Peyer's patch (tissue), 4 donors: ENCODE results near the gene WFDC1. TPM values are rescaled to one million over a fixed set of nuclear protein-coding genes. Genes with fewer than 3 reads are reported as not detected.

Experiments used
- DNase-seq, 3 donors: peaks; one replicate each; pipeline ENCODE4 v3.0.0-alpha.2; 2017 to 2019
- H3K27ac ChIP-seq, 4 donors: fragments of 200-600 bp; sonication (generic); one replicate each; pipeline ENCODE4 v1.5.1; 2016 to 2019
- H3K27me3 ChIP-seq, 2 donors: fragments of 200-600 bp; sonication (generic); one replicate each; pipeline ENCODE4 v1.5.1; 2019
- H3K36me3 ChIP-seq, 3 donors: fragments of 200-600 bp; sonication (generic); one replicate each; pipeline ENCODE4 v1.5.1; 2016 to 2019
- H3K4me1 ChIP-seq, 4 donors: fragments of 200-600 bp; sonication (generic); one replicate each; pipeline ENCODE4 v1.5.1; 2016 to 2019
- H3K4me3 ChIP-seq, 4 donors: fragments of 200-600 bp; sonication (generic); 1 replicate in 3 of 4; 2 replicates in 1 of 4; pipeline ENCODE4 v1.5.1; 2016 to 2019; ENCODE audit warnings: mild to moderate bottlenecking in 1 of 4
- H3K9me3 ChIP-seq, 4 donors: fragments of 200-600 bp; sonication (generic); one replicate each; pipeline ENCODE4 v1.5.1; 2016 to 2019; ENCODE audit warnings: mild to moderate bottlenecking in 1 of 4
- POLR2A ChIP-seq, 2 donors: fragments of 450-650 bp; IDR thresholded peaks; one replicate each; pipeline ENCODE4 v1.5.1; 2017; ENCODE audit warnings: antibody characterized with exemption in 2 of 2, mild to moderate bottlenecking in 2 of 2, moderate library complexity in 2 of 2
- total RNA-seq, 4 donors: library from RNA; depleted of rRNA; stranded (reverse); fragments of >200 nt; gene quantifications; one replicate each; pipeline ENCODE4 v1.1.0, GENCODE V29; 2016
- TF ChIP-seq, protein P1 (sequence below), 6 experiments: fragments of 450-650 bp in 4 of 6; fragments of 200-600 bp in 2 of 6; sonication (generic) in 1 of 6; IDR thresholded peaks; one replicate each; pipeline ENCODE4 v1.5.1; 2017 to 2019; ENCODE audit warnings: antibody characterized with exemption in 6 of 6, mild to moderate bottlenecking in 3 of 6, moderate library complexity in 1 of 6

WFDC1 gene
- total RNA-seq, 4 donors from 2014 or later, result 1.9 to 35.5 (median 10.1) TPM

DNA sequence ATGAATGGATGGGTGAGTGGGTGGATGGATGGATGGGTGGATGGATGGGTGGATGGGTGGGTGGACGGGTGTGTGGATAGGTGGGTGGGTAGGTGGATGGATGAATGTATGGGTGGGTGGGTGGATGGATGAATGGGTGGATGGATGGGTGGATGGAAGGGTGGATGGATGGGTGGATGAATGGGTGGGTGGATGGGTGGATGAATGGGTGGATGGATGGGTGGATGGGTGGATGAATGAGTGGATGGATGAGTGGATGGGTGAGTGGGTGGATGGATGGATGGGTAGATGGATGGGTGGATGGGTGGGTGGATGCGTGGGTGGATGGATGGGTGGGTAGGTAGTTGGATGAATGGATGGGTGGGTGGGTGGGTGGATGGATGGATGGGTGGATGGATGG, 60.5 kb downstream of the WFDC1 start:
- no peak for DNase-seq
- H3K4me3 ChIP-seq, result no peak overlapping the region
- H3K27ac ChIP-seq, result no peak overlapping the region
- no peaks in the 10 kb centered on the region for H3K9me3 ChIP-seq
- no peaks in the 10 kb centered on the region for H3K36me3 ChIP-seq
- no peak for TF ChIP-seq POLR2A (IDR thresholded peaks at IDR 0.05)
- TF ChIP-seq, protein P1, sequence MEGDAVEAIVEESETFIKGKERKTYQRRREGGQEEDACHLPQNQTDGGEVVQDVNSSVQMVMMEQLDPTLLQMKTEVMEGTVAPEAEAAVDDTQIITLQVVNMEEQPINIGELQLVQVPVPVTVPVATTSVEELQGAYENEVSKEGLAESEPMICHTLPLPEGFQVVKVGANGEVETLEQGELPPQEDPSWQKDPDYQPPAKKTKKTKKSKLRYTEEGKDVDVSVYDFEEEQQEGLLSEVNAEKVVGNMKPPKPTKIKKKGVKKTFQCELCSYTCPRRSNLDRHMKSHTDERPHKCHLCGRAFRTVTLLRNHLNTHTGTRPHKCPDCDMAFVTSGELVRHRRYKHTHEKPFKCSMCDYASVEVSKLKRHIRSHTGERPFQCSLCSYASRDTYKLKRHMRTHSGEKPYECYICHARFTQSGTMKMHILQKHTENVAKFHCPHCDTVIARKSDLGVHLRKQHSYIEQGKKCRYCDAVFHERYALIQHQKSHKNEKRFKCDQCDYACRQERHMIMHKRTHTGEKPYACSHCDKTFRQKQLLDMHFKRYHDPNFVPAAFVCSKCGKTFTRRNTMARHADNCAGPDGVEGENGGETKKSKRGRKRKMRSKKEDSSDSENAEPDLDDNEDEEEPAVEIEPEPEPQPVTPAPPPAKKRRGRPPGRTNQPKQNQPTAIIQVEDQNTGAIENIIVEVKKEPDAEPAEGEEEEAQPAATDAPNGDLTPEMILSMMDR (IDR thresholded peaks at IDR 0.05), result no peak
- no peaks in the 10 kb centered on the region for H3K27me3 ChIP-seq
- peaks cover 0 to 32% (median 0%) of the 10 kb centered on the region in 4 donors for H3K4me1 ChIP-seq

DNA sequence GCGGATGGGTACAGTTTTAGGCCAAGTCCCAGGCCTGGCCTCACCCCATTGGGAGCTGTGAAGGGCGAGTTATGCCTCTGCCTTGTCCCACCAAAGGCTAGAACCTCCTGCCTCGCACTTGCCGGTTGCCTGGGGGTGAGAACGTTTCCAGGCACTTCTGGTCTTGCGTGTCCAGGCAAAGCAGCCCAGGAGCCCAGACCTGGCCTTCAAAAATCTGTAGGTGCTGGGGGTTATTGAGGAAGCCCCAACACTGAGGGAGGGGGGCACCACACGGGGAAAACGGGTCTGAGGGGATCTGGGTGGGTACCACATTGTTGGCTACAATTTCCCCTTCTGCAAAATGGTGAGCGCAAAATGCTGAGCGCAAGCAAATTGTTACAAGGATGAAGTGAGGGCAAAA, 61.5 kb downstream of the WFDC1 start:
- H3K36me3 ChIP-seq, result no peaks in the 10 kb centered on the region
- H3K27me3 ChIP-seq, result no peaks in the 10 kb centered on the region
- H3K4me3 ChIP-seq, result no peak overlapping the region
- no peak for TF ChIP-seq POLR2A (IDR thresholded peaks at IDR 0.05)
- TF ChIP-seq, protein P1 (IDR thresholded peaks at IDR 0.05), result no peak
- H3K9me3 ChIP-seq, result no peaks in the 10 kb centered on the region
- H3K27ac ChIP-seq, result no peak overlapping the region
- DNase-seq, result no peak
- peaks cover 0 to 28% (median 0%) of the 10 kb centered on the region in 4 donors for H3K4me1 ChIP-seq

DNA sequence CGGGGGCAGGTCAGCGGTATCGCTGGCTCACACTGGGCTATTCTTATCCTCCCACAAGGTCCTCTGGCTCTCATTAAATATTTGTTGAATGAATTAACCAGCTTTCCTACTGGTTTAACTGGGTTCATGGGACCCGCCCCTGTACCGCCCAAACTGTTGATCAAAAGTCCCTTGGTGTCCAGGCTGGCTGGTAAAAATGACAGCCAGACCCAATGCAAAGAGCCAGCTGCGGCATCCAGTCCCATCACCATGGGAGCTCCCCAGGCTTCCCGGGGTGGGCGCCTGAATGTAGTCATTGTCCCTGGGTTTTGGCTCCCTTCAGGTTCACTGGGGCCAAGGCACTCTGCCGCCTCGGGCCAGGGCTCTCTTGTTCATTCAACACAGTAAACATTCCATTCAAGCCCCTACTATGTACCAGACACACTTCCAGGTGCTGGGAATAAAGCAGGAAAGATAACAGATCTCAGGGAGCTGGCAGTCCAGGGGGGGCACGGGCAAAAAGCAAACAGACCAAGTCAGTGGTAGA, 62.0 kb downstream of the WFDC1 start:
- peaks cover 0 to 24% (median 0%) of the 10 kb centered on the region in 4 donors for H3K4me1 ChIP-seq
- DNase-seq, result no peak
- no peak for TF ChIP-seq POLR2A (IDR thresholded peaks at IDR 0.05)
- TF ChIP-seq, protein P1 (IDR thresholded peaks at IDR 0.05), result no peak

DNA sequence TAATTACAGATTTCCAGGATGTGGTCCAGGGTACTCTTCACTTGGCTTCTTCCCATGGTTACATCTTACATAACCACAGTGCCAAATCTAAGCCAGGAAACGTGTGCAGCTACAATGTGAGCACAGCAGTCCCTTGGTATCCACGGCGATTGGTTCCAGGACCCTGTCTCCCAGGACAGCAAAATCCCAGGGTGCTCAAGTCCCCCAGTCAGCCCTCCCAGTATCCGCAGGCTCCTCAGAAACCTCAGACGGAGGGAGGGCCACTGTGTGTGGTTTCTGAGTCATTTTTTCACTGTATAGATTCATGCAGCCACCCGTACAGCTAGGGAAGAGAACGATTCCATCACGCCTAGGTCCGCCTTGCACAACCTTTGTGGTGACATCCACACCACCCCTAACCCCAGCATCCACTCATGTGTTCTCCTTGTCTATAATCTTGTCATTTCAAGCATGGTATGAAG, 62.5 kb downstream of the WFDC1 start:
- peaks cover 0 to 25% (median 0%) of the 10 kb centered on the region in 4 donors for H3K4me1 ChIP-seq
- TF ChIP-seq, protein P1 (IDR thresholded peaks at IDR 0.05), result no peak
- no peak for TF ChIP-seq POLR2A (IDR thresholded peaks at IDR 0.05)
- DNase-seq, result no peak
- no peaks in the 10 kb centered on the region for H3K36me3 ChIP-seq
- no peaks in the 10 kb centered on the region for H3K27me3 ChIP-seq
- H3K27ac ChIP-seq, result no peak overlapping the region
- H3K4me3 ChIP-seq, result no peak overlapping the region
- no peaks in the 10 kb centered on the region for H3K9me3 ChIP-seq

More for the DNA sequence above, 62.0 kb downstream of the WFDC1 start:
- Histone ChIP-seq H3K36me3 (no peaks in the 10 kb centered on the region), H3K27me3 (no peaks in the 10 kb centered on the region), H3K4me3 (no peak overlapping the region), H3K9me3 (no peaks in the 10 kb centered on the region), H3K27ac (no peak overlapping the region)

DNA sequence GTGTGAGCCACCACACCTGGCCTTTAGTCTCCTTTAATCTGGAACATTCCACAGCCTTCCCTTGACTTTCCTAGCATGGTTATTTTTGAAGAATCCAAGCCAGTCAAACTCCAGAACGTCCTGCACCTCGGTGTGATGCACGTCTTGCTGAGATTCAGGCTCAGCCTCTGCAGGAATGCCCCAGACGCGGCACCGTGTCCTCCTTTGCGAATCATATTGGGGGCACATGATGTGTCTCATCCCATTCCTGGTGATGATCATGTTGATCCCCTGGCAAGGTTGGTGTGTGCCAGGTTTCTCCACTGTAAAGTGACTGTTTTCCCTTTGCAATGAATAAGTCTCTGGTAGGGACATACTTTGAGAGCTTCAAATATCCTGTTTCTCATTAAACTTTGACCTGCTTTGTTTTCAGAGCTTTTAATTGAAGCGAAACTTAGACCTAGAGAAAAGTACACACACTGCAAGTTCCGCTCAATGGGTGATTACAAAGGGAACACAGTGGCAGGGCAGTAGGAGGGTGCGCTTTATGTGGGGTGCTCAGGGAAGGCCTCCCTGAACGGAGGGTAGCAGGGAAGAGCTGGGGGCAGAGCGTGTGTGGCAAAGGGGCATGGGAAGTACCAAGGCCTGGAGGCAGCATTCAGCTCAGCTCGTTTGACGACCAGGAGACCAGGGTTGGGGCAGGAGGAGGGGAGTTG, 64.1 kb downstream of the WFDC1 start:
- Histone ChIP-seq H3K27ac (peak overlapping the region in 3 of 4 donors; percentile 9 to 74 (median 54)), H3K36me3 (no peaks in the 10 kb centered on the region), H3K4me1 (peaks cover 0 to 30% (median 0%) of the 10 kb centered on the region in 4 donors), H3K4me3 (no peak overlapping the region), H3K27me3 (no peaks in the 10 kb centered on the region), H3K9me3 (no peaks in the 10 kb centered on the region)
- TF ChIP-seq POLR2A (IDR thresholded peaks at IDR 0.05), result no peak
- TF ChIP-seq, protein P1 (IDR thresholded peaks at IDR 0.05), result no peak
- no peak for DNase-seq
